NCI-H1048 (cell line): Measurements from ENCODE around the gene HSPB6.

Source experiments
- DNase-seq: peaks from one replicate; lab custom pipeline; 2025; lab: John Stamatoyannopoulos, UW

Gene HSPB6

GRCh38 chr19:35767288-35768081 lies 10.7 kb upstream of the HSPB6 start:
- DNase-seq, result no peak

- no peak for DNase-seq
Observed at GRCh38 chr19:35766571-35767104, 9.8 kb upstream of the HSPB6 start.

- no peak for DNase-seq
Observed at GRCh38 chr19:35764432-35765315, 7.8 kb upstream of the HSPB6 start.

- no peak for DNase-seq
Observed at GRCh38 chr19:35760711-35761349, 4.0 kb upstream of the HSPB6 start.

DNA sequence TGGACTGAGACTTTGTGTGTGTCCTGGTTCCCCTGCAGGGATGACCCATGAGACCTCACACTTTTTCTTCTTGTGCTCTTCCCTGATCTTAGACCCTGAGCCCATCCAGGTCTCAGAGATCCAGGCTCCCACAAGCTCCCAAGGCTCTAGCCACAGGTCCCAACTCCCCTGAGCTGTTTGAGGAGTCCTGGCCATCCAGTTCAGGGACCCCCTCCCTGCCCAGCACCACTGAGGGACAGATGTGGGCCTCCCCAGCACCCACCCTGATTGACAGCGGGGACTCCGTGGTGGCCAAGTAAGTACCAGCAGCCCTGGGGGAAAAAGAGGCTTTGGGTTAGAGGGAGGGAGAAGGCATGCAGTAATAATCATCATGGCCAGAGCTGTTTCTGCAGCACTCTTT lies 2.9 kb upstream of the HSPB6 start:
- DNase-seq, result no peak

- DNase-seq, result peak; percentile 94
Observed at GRCh38 chr19:35757749-35758608, 1.1 kb upstream of the HSPB6 start, which contains the start of gene PROSER3. Gene PROSER3 (plus strand): TSS chr19:35758176. CDS start chr19:35758216, 40 bp downstream.

GRCh38 chr19:35757231-35757748 lies 461 bp upstream of the HSPB6 start:
- DNase-seq, result no peak

DNA sequence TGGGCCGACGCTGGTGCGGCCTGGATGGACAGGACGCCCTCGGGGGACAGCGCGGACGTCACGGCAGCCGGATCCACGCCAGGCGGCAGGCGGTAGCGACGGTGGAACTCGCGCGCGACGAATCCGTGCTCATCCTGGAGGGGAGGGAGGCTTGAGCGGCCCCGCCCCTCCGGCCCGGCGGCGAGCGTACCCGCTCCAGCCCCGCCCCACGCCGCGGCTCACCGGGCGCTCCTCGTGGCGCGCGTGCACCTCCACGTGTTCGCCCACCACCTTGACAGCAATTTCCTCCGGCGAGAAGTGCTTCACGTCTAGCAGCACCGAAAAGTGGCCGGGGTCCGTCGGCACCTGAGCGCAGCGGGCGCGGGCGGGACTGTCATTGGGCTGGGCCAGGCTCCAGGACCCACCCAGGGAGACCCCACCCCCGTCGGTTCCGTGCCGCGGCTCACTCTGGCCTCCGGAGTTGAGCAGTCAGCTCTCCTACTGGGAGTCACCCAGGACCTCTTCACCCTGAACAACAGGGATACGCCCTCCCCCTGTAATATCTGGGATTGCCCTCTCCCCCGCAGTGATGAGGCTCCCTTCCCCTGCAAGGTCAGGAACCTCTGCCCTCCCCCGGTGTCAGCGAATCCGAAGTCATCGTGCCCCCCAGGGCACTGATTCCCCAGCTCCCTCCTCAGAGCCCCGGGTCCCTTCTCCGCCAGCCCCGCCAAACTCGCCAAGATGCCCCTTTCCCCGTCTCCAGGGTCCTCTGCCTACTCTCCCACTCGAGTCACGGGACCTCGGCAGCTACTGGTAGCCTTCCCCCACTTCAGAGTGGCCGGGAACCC lies 1.1 kb downstream of the HSPB6 start:
- DNase-seq, result no peak

GRCh38 chr19:35755131-35755549 lies 1.7 kb downstream of the HSPB6 start:
- no peak for DNase-seq

- no peak for DNase-seq
Observed at GRCh38 chr19:35754370-35755130, 2.3 kb downstream of the HSPB6 start.

DNA sequence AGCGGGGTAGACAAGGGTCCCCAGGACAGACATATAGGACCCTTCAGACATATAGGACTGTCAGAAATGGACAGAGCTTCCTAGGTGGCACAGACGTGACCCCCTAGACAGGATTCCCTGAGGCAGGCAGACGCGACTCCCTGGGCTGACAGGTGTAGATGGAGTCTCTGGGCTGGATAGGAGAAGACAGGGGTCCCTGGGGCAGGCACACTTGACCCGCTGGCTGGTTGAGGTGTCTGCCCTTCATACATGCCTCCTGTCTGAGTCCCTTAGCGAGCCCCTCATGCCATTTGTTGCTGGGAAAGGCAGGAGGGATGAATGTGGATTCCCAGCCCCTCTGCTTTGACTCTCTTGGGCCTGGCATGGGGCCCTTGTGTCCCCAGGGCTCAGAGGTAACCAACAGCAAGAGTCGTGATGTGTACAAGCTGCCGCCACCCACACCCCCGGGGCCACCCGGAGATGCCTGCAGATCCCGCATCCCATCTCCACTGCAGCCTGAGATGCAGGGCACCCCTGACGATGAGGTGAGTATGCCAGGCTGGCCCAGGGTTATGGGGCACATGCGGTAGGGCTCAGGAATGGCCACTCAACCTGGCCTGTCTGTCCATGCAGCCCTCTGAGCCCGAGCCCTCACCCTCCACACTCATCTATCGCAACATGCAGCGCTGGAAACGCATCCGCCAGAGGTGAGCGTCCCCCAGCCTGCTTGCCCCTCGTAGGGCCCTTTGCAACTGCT lies 3.0 kb downstream of the HSPB6 start:
- no peak for DNase-seq

DNA sequence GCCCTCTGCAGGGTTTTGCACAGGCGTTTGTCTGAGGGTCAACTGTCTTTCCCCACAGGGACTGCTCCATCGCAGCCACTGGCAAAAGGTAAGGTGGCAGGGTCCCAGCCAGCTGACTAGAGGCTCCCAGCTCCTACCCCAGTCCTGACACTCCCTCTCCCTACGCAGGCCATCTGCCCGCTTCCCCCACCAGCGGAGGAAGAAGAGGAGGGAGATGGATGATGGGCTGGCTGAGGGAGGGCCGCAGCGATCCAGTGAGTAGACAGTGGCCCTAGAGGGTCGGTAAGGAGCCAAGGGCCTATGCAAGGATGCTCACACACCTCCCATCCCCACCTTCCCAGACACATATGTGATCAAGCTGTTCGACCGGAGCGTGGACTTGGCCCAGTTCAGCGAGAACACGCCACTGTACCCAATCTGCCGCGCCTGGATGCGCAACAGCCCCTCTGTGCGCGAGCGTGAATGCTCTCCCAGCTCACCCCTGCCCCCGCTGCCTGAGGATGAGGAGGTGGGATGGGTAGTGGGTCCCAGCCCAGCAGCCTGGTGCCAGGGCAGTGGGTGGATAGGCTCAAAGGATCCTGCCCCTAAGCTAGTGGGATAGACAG lies 4.0 kb downstream of the HSPB6 start:
- no peak for DNase-seq

DNA sequence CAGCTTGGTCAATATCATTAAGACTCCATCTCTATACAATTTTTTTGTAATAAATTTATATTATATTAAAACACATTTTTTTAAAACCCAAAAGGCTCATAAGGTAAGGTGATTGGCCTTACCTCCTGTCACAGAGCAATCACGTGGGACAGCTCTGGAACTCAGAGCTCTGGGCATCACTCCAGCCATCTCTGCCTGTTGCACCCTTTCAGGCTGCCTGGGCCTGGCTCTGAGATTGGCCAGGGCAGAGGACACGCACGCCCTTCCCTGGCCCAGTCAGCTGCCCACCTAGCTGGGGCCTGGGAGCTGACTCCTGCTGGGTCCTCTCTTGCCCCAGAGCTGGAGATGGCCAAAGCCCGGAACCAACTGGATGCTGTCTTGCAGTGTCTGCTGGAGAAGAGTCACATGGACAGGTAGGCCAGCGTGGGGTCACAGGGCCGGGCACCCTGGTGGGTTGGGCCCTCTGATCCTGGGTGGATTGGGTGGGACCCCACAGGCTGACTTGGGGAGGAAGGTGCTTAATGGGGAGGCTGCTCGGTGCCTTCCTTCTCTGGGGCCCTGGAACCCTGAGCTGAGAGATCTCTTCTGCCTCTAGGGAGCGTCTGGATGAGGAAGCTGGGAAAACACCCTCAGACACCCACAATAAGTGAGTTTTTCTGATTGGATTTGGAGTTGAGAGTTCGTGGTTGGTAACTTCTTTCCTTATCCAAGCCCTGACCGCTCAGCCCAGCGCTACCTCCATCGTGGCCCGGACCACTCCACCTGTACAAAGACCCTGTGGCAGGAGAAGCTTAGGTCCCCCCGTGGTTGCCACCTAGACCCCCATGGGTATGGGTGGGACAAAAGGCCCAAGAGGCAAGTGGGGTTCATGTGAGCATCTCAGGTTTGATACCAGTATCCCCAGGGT lies 4.7 kb downstream of the HSPB6 start:
- no peak for DNase-seq

DNA sequence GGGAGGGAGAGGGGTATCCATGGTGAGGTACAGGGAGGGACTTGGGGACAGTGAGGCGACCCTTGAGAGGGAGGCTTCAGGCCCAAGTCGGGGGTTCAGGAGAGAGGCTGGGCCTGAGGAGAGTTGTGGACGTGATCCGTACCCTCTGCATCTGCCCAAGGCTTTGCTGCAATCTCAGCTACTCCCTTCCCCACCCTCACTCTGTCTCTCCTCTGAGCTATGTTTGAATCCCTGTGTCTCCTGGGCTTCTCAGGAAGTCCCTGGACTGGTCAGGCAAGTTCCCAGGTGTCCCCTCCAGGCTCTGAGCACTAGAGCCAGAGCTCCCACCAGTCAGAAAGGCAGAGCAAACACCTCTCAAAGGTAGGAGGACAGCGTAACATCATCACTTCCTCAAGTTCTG lies 6.7 kb downstream of the HSPB6 start:
- DNase-seq, result no peak

DNA sequence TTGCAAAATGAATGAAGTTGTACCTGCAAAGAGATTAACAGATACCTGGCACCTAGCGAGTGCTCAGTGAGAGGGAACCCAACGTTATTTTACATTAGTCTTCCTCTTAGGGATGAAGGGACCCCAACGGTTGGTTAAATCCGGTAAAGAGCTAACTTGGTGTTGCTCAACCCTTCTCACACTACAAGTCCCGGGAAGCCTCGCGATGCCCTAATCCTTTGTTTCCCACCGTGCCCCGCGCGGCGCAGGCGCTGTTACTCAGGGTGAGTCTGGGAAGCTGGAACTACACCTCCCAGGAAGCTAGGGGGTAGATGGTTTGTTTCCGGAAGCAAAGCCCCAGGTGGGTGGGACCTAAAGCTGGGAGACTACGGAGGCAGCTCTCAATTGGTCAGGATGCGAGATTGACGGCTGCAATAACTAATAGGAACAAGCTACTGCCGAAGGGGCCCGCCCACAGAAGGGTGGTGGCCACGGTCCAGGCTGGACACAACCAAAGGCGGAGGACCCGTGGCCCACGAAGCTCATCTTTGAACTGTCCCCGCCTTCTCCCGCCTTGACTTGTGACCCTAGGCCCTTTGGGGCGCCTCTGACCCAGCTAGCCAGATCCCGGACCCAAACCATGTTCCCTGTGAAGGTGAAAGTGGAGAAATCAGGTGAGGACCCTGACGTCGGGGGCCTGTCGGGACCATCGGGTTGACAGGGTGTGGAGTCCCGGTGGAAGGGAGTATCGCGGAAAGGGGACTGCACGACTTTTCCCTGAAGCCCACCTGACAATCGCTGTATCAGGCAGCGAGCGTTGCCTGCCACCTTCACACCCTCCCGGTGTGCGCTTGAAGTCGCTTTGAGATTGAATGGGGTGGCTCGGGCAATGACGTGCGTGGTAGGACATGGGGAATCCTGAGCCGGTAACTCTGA lies 8.5 kb downstream of the HSPB6 start, which contains the start of gene LIN37:
TSS of gene LIN37 (plus strand) at position 471 of the 915 bp plus-strand sequence. CDS start at position 620, 149 bp downstream.
- DNase-seq, result peak; percentile 94

GRCh38 chr19:35746531-35746930 lies 10.3 kb downstream of the HSPB6 start:
- no peak for DNase-seq
